Activated naive CD4-positive, alpha-beta T cell treated with anti-CD3 and anti-CD28 coated beads, Interleukin-2, amount 50 U/mL, for 72 hours (primary cell): ENCODE results near the gene FAM32A. TPM values are rescaled to one million over a fixed set of nuclear protein-coding genes. Genes with fewer than 3 reads are reported as not detected.

Experiments used
- total RNA-seq, 2 donors: library from RNA; stranded (reverse); gene quantifications; one replicate each; pipeline ENCODE4 v1.2.3, GENCODE V29; 2022

FAM32A gene
- total RNA-seq, 2 donors from 2014 or later = 49.9 to 53.2 TPM

Other genes starting within 250 kb of the FAM32A start
- gene OR10H4, start 236.4 kb upstream of the FAM32A start, total RNA-seq = not detected
- gene TPM4, start 108.9 kb upstream of the FAM32A start, total RNA-seq = 100 to 1,000 TPM; 405 to 411 TPM
- gene RAB8A, start 73.5 kb upstream of the FAM32A start, total RNA-seq = 100 to 1,000 TPM; 125 to 155 TPM
- 10 to 100 TPM; 23.9 to 49.8 TPM for gene HSH2D, start 41.7 kb upstream of the FAM32A start, total RNA-seq
- 1 to 10 TPM in 1 of 2 donors, not detected in 1; 1.0 TPM for gene CIB3, start 11.9 kb upstream of the FAM32A start, total RNA-seq
- gene AP1M1, start 12.5 kb downstream of the FAM32A start, total RNA-seq = 100 to 1,000 TPM; 105 to 139 TPM
- under 1 TPM; 0.56 to 0.57 TPM for gene KLF2, start 139.4 kb downstream of the FAM32A start, total RNA-seq